Uterus (tissue), 2 donors: ENCODE data around the gene DRAP1.

Experiments
- POLR2A ChIP-seq, 2 donors: fragments of 450-650 bp; IDR thresholded peaks; one replicate each; pipeline ENCODE4 v1.6.1; 2016; ENCODE audit warnings: antibody characterized with exemption in 2 of 2, mild to moderate bottlenecking in 1 of 2, moderate library complexity in 1 of 2
- TF ChIP-seq, protein P1 (sequence below), 4 experiments: fragments of 200-600 bp in 2 of 4; fragments of 450-650 bp in 2 of 4; sonication (generic) in 2 of 4; IDR thresholded peaks; one replicate each; pipeline ENCODE4 v1.5.1; 2016 to 2019; ENCODE audit warnings: antibody characterized with exemption in 4 of 4, mild to moderate bottlenecking in 2 of 4, moderate library complexity in 1 of 4

DNA sequence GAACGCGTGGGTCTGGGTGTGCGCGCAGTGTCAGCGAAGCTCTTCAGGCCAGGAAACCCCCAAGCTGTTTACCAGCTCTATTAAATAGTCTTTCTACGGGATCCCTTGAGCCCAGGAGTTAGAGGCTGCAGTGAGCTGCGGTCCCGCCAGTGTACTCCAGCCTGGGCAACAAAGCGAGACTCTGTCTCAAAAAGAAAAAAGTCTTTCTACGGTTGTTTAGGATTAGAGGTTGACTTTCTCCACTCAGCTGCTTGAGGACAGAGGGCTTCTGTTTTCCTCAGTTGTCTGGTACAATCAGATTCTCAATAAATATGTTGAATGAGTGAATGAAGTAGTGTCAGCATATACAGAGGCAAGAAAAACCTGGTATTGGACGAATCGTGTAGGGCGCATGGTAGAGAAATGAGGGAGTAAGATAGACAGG, 42.9 kb downstream of the DRAP1 start:
- TF ChIP-seq, protein P1, sequence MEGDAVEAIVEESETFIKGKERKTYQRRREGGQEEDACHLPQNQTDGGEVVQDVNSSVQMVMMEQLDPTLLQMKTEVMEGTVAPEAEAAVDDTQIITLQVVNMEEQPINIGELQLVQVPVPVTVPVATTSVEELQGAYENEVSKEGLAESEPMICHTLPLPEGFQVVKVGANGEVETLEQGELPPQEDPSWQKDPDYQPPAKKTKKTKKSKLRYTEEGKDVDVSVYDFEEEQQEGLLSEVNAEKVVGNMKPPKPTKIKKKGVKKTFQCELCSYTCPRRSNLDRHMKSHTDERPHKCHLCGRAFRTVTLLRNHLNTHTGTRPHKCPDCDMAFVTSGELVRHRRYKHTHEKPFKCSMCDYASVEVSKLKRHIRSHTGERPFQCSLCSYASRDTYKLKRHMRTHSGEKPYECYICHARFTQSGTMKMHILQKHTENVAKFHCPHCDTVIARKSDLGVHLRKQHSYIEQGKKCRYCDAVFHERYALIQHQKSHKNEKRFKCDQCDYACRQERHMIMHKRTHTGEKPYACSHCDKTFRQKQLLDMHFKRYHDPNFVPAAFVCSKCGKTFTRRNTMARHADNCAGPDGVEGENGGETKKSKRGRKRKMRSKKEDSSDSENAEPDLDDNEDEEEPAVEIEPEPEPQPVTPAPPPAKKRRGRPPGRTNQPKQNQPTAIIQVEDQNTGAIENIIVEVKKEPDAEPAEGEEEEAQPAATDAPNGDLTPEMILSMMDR (IDR thresholded peaks at IDR 0.05), result no peak
- TF ChIP-seq POLR2A (IDR thresholded peaks at IDR 0.05), result no peak
